Measurements from ENCODE around the gene PDLIM4.

- no peak for TF ChIP-seq CTCF (IDR thresholded peaks at IDR 0.05)
- TF ChIP-seq POLR2A (IDR thresholded peaks at IDR 0.05), result no peak
These were observed 46.1 kb downstream of the PDLIM4 start for GRCh38 chr5:132303589-132303988.

Data from testis (tissue), 2 donors.